MV-4-11 (cell line): ENCODE data around the gene PSMD8.
"Not testable (repeated sequence)": the region's sequence is repeated elsewhere in the genome, so short reads cannot be mapped to it uniquely, and the experiment has no call there.

Experiments used
- DNase-seq: peaks from one replicate; lab custom pipeline; 2025; lab: John Stamatoyannopoulos, UW

The PSMD8 gene

GRCh38 chr19:38387550-38388348 lies 13.4 kb downstream of the PSMD8 start, which contains the start of gene GGN:
Gene GGN (minus strand): TSS chr19:38388034. CDS start chr19:38387261, 773 bp downstream.
- DNase-seq, result peak; percentile 67

GRCh38 chr19:38388349-38389100 lies 14.2 kb downstream of the PSMD8 start, which contains the start of gene SPRED3:
Gene SPRED3 (plus strand): TSS chr19:38388697. CDS start chr19:38390303, 1,606 bp downstream.
- no peak for DNase-seq

- no peak for DNase-seq
Observed at GRCh38 chr19:38389101-38389925, 14.9 kb downstream of the PSMD8 start.

GRCh38 chr19:38389957-38390924 lies 15.9 kb downstream of the PSMD8 start:
- DNase-seq, result no peak

GRCh38 chr19:38391911-38392464 lies 17.6 kb downstream of the PSMD8 start:
- DNase-seq, result no peak

GRCh38 chr19:38392707-38393308 lies 18.4 kb downstream of the PSMD8 start:
- no peak for DNase-seq

- DNase-seq, result no peak
Observed at GRCh38 chr19:38394488-38394887, 20.1 kb downstream of the PSMD8 start.

GRCh38 chr19:38395381-38396114 lies 21.2 kb downstream of the PSMD8 start:
- DNase-seq, result no peak

- no peak for DNase-seq
Observed at GRCh38 chr19:38399081-38399480, 24.7 kb downstream of the PSMD8 start.

GRCh38 chr19:38399537-38399936 lies 25.2 kb downstream of the PSMD8 start:
- DNase-seq, result no peak

GRCh38 chr19:38400361-38400760 lies 26.0 kb downstream of the PSMD8 start:
- DNase-seq, result no peak

- no peak for DNase-seq
Observed at GRCh38 chr19:38401148-38401547, 26.8 kb downstream of the PSMD8 start.

- DNase-seq, result no peak
Observed at GRCh38 chr19:38402623-38402966, 28.2 kb downstream of the PSMD8 start.

- DNase-seq, result peak; percentile 98
Observed at GRCh38 chr19:38402967-38403674, 28.8 kb downstream of the PSMD8 start, which contains the start of gene FAM98C. Gene FAM98C (plus strand): TSS chr19:38403093. CDS start chr19:38403154, 61 bp downstream.

GRCh38 chr19:38404858-38405257 lies 30.5 kb downstream of the PSMD8 start:
- no peak for DNase-seq

GRCh38 chr19:38405276-38405675 lies 30.9 kb downstream of the PSMD8 start:
- DNase-seq, result no peak

- no peak for DNase-seq
Observed at GRCh38 chr19:38409631-38410133, 35.3 kb downstream of the PSMD8 start.

GRCh38 chr19:38410407-38410806 lies 36.0 kb downstream of the PSMD8 start:
- DNase-seq, result not testable (repeated sequence)
